ENCODE results near the gene ZFYVE28.

Gene ZFYVE28

DNA sequence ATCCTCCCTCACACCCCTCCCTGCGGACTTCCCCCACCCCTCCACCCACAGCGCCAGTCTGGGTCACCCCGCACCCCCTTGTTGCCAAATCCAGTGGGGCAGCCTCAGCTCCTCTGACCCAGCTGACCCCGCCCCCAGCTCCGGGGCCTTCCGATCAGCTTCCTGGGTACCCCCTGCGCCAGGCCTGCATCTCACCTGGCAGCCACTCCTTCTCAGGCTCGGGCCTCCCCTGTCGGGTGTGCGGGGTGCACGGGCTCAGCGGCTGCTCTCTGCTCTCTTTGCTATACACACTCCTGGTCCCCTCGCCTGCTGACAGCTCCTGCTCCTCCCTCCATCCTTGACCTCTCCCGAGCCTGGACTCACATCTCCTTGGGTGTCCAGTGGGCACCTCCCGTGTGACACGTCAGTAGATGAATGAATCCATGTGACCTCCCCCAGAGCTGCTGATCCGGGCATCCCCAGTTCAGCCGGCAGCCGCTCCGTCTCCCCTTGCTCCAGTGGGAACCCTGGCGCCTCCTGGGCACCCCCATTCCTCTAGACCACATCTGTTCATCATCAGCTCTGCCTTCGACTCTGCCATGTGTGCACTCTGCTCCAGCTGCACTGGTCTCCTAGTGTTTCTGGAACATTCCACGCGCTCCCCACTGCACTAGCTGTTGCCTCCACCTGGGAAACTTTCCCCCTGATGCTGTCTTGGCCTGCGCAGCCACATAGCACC lies 10.2 kb upstream of the ZFYVE28 start:
- no peak for DNase-seq

DNA sequence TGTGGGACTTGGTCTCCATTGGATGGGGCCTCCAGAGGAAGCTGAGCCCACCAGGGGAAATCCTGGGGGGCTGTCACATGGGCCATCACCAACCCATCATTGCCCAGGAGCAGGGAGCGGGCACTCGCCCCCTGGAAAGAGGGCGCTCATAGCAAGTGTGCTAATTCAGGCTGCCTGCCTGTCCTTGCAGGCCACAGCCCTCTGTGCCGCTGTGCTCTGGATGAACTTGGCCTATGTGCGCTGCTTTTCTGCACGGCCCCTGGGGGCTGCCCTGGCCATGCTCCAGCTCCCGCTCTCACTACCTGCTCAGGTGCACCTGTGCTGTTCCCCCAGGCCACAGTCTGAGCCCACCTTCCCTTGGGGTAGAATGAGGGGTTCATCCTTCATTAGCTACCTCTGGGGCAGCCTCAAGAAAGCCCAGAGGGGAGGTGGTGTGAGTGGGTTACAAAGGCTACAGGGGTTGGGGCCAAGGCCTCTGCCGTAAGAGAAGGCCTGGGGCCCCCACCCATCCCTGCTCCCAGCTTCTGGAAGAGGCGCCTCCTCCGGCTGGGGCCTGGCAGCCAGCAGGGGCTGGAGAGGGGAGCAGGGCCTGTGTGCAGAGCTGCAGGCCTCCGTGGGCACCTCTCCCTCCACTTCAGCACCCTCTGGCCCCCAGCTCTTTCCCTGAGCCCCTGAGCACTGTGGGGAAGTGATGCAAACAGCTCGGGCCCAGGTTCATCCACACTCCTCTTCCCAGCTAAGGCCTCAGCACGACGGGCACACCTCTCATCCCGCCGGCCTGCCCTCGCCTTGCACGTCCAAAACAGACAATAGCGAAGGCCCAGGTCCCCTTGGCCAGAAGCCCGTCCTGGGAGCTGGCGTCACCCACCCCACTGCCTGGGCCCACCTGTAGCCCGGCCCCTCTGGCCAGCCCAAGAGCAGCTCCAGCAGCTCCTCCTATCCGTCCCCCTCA lies 9.2 kb upstream of the ZFYVE28 start:
- DNase-seq = no peak

DNA sequence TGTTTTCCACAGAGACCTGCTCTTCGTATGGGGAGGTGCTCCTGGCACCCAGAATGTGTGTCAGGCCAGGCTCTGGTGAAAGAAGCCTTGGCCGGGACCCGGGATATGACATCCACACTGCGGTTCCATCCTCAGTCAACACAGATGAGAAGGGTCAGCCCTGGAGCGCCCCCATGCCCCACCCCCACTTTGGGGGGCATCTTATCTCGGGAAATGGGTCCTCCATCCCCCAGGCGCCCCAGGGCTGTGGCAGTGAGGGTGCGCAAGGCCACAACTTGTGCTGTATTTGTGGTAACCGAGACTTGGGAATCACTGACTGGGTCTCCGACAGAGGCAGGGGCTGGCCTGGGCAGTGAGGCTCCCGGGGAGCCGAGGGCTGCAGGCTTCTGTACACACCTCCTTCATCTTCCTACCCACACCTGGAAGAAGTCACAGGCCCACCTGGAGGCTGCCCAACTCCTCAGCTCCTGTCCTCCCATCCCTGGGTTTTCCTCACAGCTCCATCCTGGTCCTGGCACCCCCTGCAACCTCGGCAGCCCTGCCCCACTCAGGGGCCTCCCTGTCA lies 8.3 kb upstream of the ZFYVE28 start:
- DNase-seq = no peak

DNA sequence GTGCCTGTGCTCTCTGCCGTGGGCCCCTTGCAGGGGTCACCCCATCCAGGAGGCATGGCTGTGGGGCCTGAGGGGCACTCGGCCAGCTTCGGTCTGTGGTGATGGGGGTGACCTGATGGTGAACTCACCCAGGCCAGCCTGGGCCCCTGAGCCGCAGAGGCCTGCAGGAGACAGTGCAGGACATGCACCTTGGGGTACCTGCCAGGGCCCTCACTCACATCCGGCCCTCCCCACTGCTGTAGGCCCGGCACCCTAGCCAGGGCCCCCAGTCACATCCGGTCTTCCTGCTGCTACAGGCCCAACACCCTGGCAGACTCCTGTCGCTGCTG lies 7.6 kb upstream of the ZFYVE28 start:
- no peak for DNase-seq

DNA sequence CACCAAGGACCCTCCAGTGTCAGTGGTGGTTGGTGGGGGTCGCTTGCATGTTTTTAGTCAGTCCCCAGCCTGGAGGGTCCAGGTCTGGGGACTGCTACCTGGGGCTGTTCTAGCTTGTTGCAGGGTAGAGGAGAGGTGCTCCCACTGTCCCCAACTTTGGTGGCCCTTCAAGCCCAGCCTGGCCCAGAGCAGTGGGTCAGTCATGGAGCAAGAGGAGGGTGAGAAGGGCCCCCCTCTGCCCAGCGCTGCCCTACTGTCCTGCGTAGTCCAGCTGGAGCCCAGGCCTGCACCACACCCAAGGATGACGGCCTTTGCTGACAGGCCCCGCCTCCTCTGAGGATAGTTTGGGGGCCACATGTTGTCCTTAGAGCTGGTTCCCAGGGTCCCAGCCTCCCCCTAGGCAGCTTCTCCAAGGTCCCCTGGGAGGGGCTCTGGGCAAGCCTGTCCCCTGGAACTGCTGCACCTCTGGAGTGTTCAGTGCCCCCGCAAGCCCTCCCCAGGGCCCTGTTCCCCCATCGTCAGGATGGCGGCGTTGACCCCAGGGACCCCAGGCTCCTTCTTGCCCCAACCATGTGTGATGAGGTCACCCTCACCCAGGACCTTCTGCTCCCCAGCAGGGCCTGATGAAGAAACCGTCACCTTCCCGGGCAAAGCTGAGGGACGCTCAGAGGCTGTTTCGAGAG lies 7.1 kb upstream of the ZFYVE28 start:
- no peak for DNase-seq

DNA sequence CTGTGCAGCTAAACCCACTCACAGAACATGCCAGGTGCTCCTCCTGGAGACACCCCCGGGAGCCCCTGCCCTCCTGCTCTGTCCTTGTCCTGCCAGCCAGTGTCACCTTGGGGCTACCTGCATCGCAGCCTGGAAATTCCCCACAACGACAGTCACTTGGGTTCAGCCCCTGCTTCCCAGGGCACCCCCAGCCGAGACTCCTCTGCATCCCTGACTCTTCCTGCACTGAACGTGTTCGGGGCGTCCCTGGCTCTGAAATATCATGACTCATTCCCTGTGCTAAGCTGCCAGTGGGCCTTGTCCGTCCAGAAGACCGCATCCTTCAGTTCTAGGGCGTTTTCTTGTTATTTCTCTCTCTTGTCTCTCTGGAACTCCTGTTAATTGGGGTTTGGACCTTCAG lies 6.1 kb upstream of the ZFYVE28 start:
- no peak for DNase-seq

DNA sequence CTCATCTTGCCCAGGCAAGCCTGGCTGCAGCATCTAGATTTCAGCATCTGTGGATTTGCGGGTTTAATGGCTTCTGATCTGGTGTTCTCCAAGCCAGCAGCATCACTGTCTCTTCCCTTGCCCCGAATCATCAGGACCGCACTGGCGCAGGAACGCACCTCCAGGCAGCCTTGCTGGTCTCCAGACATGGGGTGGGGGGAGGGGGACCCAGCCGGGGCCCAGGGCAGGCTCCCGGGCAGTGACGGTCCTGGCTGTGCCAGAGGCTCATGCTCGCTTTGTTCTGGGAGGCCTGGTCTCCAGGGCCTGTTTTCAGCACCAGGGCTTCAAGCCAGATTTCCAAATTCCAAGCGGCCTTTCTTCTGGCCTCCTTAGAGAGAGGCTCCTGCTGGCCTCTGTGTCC lies 5.2 kb upstream of the ZFYVE28 start:
- no peak for DNase-seq

DNA sequence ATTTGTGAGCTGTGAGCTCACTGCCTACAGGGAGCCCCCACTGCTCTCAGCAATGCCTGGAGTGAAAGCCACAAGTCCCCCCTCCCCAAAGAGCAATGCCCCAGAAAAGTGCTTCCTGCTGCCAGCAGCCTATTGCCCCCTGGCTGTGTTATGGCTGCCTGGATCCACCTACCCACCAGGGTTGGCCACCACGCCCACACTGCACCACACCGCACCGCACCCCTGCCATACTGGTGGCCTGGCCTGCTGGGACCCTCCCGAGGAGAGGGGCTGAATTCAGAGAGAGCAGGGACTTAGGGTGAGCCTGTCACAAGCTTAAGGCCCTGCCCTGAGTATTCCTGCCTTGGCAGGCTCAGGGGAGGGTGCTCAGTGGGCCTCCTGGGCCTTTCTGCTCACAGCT lies 4.6 kb upstream of the ZFYVE28 start:
- DNase-seq = no peak

DNA sequence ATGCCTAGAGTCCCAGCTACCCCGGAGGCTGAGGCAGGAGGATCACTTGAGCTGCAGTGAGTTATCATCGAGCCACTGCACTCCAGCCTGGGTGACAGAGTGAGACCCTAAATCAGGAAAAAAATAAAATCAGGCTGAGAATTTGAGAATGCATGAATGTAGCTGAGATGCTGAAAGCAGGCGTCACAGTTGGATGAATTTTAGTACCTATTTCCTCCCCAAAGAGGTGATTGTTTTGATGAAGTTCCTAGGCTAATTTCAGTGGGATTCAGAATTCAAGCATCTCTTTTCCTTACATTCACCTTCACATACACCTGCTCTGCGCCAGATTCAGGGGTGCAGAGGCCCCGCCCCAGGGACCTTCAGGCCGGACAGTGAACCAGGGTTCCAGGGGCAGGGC lies 3.5 kb upstream of the ZFYVE28 start:
- DNase-seq = no peak

DNA sequence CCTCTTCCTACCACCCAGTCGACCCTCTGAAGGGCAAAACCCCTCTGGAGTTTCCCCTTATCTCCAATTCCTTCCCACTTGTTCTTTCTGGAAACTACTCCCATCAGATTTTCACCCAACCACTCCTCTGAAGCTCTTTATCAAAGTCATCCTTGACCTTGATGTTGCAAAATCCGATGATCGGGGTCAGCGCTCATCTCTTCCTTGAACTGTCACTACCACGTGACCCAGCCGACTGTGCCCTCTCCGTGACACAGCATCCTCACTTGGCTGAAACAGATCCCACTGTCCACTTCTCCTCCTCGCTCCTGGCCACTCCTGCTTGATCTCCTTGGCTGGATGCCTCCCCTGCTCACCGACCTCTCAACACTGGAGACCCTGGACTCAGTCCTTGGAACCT lies 1.4 kb upstream of the ZFYVE28 start:
- no peak for DNase-seq

DNA sequence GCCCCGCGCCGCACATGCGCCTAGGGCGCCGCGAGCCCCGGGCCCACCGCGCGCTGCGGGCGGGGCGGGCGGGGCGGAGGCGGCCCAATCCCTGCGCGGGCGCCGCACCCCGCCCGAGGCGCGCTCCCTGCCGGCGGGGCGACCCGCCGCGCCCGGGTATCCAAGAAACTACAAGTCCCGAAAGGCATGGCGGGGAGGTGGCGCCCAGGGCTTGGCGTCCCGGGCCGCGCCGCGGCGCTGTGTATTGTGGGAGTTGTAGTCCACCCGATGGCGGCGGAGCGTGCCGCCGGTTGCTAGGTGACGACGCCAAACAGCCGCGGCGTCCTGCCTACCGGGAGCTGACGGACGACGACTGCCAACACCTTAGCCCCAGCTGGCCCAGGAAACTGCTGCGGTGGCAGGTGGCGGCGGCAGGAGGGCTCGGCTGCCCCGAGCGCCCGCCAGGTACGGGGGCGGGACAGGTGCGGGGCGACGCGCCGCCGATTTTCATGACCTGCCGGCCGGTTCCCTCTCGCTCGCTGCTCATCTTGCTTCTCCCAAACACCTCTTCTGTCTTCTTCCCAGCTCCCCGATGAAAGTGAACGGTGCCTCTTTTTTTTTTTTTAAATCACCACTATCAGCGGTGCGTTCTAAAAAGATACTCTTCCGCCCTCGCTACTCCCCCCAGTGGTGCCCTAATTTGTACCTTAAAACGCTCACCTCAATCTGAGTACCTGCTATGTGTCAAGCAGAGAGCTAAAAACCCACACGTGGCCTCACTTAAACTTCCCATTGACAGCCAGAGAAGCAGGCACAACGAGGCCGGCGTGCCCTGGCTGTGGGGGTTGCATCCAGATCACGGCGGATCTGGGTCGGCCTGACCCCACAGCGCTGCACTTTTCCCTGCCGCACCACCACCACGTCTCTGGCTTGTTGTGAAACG lies 466 bp upstream of the ZFYVE28 start, which contains the start of gene CFAP99:
TSS of gene CFAP99 (plus strand) at position 306 of the 922 bp plus-strand sequence.
- DNase-seq = peak; percentile 96

DNA sequence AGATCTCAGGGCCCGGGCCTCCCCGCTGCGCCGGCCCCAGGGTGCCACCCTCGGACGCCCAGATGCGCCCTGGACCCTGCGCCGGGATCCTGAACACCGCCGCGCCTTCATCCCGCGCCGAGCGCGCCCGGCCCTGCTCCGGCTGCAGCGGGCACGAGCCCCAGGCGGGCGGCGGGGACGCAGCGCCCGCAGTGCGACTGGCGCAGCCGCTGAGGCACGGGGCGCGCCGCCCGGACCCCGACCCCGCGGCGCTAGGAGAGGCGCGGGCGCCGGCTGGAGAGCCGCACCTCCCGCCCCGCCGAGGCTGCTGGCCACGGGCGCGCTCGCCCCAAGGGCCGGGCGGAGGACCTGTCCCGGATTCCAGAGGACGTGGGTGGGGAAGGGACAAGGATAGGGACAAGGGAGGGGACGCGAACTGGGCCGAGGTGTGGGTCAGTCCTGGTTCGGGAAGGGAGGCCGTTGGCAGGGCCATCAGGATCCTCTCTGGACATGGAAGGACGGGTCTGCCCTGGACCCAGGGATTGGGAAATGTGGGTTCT lies 1.1 kb downstream of the ZFYVE28 start:
- peak; percentile 40 for DNase-seq

DNA sequence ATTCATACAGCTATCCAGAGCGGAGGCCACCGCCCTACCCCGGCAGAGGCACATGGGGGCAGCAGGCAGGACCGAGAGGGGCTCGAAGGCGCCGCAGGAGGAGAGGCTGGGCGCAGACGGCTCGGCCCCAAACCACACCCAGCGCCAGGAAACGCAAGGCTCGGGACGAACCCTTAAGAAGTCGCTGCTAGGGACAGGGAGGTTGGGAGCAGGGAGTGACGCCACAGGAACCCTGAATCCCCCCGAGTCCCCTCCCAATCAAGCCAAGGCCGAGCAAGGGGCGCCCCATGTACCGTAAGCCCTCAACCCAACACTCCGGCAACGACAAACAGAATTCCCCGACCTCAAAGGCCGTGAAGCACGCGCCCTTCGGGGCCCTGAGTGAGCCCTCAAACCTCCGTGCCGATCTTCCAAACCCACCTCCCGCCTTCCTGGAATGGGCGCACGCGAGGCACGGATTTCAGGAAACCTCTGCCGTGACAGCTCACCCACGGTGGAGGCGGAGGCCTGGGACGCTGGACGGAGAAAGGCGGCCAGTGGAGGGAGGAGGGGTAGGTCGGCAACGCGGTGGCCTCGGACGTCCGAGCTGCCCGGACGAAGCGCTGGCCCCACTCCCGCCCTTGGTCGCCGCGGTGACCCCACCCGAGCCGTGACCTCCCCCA lies 1.8 kb downstream of the ZFYVE28 start:
- no peak for DNase-seq

DNA sequence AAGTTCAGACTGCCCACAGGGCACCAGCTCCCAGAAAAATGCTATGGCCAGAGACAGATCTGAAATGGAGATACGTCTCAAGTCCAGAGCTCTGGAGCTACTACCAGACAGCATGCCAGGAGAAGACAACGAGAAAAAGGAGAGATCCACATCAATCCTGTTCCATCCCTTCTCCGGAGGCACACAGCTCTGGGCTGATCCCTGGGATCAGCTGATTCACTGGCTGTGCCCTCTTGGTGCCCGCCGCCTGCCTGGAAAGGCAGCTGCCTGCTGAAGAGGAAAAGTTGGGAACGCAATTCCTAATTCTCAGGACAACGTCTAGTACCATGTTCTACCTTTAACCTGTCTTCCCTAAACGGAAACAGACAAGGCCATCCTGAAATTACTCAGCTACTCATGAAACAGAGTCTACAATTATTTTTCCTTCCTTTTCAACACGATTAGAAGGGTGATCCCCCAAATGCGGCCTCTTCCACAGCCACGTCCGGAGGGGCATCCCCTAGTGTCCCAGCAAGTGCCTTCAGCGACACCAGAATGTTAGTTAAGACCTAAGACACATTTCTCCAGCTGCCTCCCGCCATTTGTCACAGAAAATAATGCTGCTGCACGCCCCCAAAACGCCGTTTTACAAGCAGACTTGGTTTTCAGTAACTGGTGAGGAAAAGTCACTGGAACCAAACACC lies 2.4 kb downstream of the ZFYVE28 start:
- DNase-seq = no peak

DNA sequence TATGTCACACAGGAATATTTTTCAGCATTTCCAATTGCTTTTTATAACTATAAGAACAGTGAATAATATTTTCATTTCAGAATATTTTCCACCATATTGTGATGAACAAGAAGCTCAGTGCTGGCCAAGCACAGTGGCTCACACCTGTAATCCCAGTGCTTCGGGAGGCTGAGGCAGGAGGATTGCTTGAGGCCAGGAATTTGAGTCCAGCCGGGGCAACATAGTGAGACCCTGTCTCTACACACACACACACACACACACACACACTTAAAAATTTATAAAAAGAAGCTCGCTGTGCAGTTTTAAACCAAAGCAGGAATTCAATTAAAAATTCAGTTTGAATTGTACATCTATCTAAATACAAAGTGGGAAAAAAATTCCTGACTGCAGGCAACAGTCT lies 3.2 kb downstream of the ZFYVE28 start:
- no peak for DNase-seq

DNA sequence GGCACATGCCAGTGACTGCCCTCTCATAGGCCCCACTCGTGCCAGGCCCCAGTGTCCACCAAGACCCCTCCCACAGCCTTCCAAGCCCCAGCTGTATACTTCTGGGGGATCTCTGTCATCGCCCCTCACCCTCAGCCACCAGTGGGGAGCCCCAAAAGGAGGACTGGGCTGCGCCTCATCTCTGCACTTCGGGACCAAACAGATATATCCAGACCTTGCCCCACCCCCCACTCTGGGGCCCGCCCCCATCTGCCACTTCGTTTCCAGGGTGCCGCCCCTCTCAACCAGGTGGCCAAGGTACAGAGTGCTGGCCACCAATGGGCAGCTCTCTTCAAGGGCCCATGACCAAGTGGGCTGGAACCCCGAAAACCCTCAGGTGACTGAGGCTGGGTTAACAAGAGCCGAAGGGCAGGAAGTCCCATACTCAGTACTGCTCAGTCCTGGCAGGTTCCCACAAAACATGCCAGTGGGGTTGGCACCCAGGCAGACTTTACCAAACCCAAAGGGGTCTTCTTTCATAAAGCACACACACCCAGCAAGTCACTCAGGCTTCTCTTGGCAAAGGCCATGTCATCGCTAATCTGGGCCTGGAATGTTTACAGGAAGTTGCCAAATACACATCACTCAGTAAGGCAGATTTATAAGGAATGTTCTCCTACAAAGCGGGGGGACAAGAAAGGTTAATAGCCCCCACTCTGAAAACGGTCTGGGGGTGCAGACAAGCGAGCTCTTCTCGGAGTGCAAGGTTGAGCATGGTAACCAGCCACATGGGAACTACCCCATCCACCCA lies 4.4 kb downstream of the ZFYVE28 start:
- DNase-seq = no peak

DNA sequence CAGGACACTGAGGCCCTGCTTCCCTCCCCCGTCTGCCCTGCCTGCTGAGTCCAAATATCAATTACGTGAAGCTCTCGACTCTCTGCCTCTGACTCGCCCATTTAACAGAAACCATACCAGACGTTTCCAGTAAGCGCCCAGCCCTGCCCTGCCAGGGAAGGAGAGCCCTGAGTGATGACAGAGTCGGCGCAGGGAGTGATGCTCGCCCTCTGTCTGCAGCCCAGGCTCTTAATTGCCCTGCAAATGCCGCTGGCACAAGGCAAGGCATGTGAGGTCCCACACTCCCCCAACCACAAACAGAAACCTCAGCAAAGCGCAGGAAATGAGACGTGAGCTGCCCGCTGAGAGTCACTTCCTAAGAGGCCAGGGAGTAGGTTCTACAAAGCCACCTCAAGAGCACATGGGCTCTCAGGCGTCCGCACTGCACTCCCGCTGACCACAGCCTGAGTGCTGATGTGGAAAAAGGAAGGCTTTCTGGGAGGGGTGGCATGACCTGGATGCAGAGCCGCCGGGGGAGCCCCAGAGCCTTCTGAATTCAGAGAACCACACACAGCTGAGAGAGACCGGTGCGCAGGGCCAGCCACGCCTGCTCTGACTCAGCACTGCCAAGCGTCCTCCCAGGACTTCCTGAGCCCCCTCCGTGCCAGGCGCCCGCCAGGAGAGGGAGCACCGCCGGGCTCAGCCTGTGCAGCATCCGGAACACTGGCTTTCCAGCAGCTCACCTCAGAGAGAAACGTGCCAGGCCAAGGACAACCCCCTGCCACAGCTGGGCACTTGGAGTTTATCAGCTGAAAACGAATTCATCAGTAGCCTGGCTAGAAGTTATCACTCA lies 5.3 kb downstream of the ZFYVE28 start:
- DNase-seq = peak; percentile 81

DNA sequence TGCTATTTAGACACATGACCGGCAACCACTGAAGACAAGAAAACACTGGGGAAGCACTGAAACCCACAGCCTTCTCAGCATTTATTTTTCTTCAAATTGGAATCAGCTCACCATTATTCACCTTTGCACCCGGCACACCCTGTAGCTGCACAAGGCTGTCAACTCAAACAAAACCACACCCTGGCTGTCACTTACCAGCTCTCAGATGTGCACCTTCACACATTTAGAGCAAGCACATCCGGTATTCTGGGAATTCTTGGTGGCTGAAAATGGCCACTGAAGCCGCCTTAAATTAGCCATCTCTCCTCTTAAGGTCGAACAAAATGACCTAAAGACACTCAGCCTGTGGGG lies 5.9 kb downstream of the ZFYVE28 start:
- no peak for DNase-seq
